ENCODE measurements around the gene ARL5C. TPM values are rescaled to one million over a fixed set of nuclear protein-coding genes. Genes with fewer than 3 reads are reported as not detected.
"Not testable (repeated sequence)": the region's sequence is repeated elsewhere in the genome, so short reads cannot be mapped to it uniquely, and the experiment has no call there.

Gene ARL5C
- total RNA-seq, 1 experiment from 2014 or later, result not detected

- no peaks in the 10 kb centered on the region for H3K9me3 ChIP-seq
- Mint-ChIP-seq H3K4me1 (ENCODE audit: low read depth, unreplicated experiment) (peaks cover 17% of the 10 kb centered on the region), H3K9me3 (ENCODE audit: unreplicated experiment) (no peaks in the 10 kb centered on the region), H3K27ac (ENCODE audit: unreplicated experiment) (no peak overlapping the region), H3K4me3 (ENCODE audit: unreplicated experiment) (no peak overlapping the region), H3K36me3 (ENCODE audit: insufficient read depth, unreplicated experiment) (peaks cover 7% of the 10 kb centered on the region), H3K27me3 (ENCODE audit: insufficient read depth, unreplicated experiment) (no peaks in the 10 kb centered on the region)
- TF ChIP-seq, protein P1, sequence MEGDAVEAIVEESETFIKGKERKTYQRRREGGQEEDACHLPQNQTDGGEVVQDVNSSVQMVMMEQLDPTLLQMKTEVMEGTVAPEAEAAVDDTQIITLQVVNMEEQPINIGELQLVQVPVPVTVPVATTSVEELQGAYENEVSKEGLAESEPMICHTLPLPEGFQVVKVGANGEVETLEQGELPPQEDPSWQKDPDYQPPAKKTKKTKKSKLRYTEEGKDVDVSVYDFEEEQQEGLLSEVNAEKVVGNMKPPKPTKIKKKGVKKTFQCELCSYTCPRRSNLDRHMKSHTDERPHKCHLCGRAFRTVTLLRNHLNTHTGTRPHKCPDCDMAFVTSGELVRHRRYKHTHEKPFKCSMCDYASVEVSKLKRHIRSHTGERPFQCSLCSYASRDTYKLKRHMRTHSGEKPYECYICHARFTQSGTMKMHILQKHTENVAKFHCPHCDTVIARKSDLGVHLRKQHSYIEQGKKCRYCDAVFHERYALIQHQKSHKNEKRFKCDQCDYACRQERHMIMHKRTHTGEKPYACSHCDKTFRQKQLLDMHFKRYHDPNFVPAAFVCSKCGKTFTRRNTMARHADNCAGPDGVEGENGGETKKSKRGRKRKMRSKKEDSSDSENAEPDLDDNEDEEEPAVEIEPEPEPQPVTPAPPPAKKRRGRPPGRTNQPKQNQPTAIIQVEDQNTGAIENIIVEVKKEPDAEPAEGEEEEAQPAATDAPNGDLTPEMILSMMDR (IDR thresholded peaks at IDR 0.05; ENCODE audit: insufficient read depth in 1 of 2, low read depth in 1 of 2, low read length in 1 of 2, severe bottlenecking in 1 of 2, unreplicated experiment in 1 of 2), result no peak
- no peaks in the 10 kb centered on the region for H3K36me3 ChIP-seq (ENCODE audit: control insufficient read depth, insufficient read depth, low read length)
- H3K4me3 ChIP-seq (ENCODE audit: low read depth, low read length), result no peak overlapping the region
- CTCF ChIA-PET, result interaction anchor here (0.7 to 1.1 kb wide), 2 partner anchors 17 to 187 kb away, joined by 3 to 4 read pairs; no protein-coding TSS in a partner anchor
- peaks cover 16% of the 10 kb centered on the region for H3K4me1 ChIP-seq
- no peaks in the 10 kb centered on the region for H3K27me3 ChIP-seq (replicated peaks; ENCODE audit: control insufficient read depth, insufficient read depth, low read length)
- no TSS peak for BruUV-seq (replicated peaks)
- intact Hi-C loops (cut with micrococcal nuclease; ENCODE audit: unreplicated experiment), result no loop called here
- POLR2A ChIA-PET, result interaction anchor here (0.7 kb wide), 2 partner anchors 36 to 80 kb away, joined by 8 read pairs; no protein-coding TSS in a partner anchor
- no peak for DNase-seq
These were observed 4.1 kb upstream of the ARL5C start for GRCh38 chr17:39170109-39170508.

DNA sequence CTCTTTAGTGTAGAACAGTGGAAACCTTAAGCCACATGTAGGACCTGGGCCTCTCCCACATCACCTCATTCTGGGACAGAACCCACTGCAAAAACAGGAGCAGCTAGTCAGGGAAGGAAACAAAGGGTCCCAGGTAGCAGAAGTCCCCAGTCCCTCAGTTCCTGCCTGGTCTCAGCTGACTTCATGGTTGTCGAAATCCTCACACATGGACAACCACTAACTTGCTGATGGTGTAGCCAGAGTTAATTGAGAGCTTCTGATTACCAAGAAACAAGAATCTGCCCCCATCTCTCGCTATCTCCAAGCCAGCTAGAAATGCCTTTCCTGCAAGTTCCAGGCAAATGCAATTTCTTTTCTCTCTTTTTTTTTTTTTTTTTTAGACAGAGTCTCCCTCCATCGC is 3.6 kb upstream of the ARL5C start:
- BruUV-seq (replicated peaks), result no TSS peak
- H3K36me3 Mint-ChIP-seq (ENCODE audit: insufficient read depth, unreplicated experiment), result peaks cover 7% of the 10 kb centered on the region
- Histone ChIP-seq H3K27me3 (replicated peaks; ENCODE audit: control insufficient read depth, insufficient read depth, low read length) (no peaks in the 10 kb centered on the region), H3K9me3 (no peaks in the 10 kb centered on the region), H3K36me3 (ENCODE audit: control insufficient read depth, insufficient read depth, low read length) (no peaks in the 10 kb centered on the region), H3K4me3 (ENCODE audit: low read depth, low read length) (no peak overlapping the region), H3K4me1 (peaks cover 16% of the 10 kb centered on the region)
- H3K9me3 Mint-ChIP-seq (ENCODE audit: unreplicated experiment), result no peaks in the 10 kb centered on the region
- peaks cover 21% of the 10 kb centered on the region for H3K4me1 Mint-ChIP-seq (ENCODE audit: low read depth, unreplicated experiment)
- H3K27me3 Mint-ChIP-seq (ENCODE audit: insufficient read depth, unreplicated experiment), result no peaks in the 10 kb centered on the region
- intact Hi-C loops (cut with micrococcal nuclease; ENCODE audit: unreplicated experiment), result no loop called here
- H3K4me3 Mint-ChIP-seq (ENCODE audit: unreplicated experiment), result no peak overlapping the region
- H3K27ac Mint-ChIP-seq (ENCODE audit: unreplicated experiment), result no peak overlapping the region
- POLR2A ChIA-PET, result interaction anchor here (0.6 kb wide), 1 partner anchor 16 kb away, joined by 3 read pairs; no protein-coding TSS in a partner anchor
- CTCF ChIA-PET, result interaction anchor here (0.7 to 1.1 kb wide), 2 partner anchors 16 to 187 kb away, joined by 4 read pairs; no protein-coding TSS in a partner anchor
- TF ChIP-seq, protein P1 (IDR thresholded peaks at IDR 0.05; ENCODE audit: insufficient read depth in 1 of 2, low read depth in 1 of 2, low read length in 1 of 2, severe bottlenecking in 1 of 2, unreplicated experiment in 1 of 2), result no peak
- DNase-seq, result no peak

DNA sequence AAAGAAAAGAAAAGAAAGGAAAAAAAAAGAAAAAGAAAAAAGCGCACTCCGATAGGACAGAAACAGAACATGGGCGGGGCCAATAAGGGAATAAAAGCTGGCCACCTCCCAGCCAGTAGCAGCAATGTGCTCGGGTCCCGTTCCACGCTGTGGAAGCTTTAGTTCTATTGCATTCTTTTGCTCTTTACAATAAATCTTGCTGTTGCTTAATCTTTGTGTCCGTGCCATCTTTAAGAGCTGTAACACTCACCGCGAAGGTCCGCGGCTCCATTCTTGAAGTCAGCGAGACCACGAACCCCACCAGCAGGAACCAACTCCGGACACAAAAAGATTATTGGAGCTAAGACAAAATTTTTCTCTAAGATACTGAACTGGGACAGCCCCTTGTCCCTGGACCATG is 3.1 kb upstream of the ARL5C start:
- Histone ChIP-seq H3K4me1 (peaks cover 20% of the 10 kb centered on the region), H3K27me3 (replicated peaks; ENCODE audit: control insufficient read depth, insufficient read depth, low read length) (no peaks in the 10 kb centered on the region), H3K36me3 (ENCODE audit: control insufficient read depth, insufficient read depth, low read length) (no peaks in the 10 kb centered on the region), H3K9me3 (no peaks in the 10 kb centered on the region), H3K4me3 (ENCODE audit: low read depth, low read length) (no peak overlapping the region)
- peaks cover 7% of the 10 kb centered on the region for H3K36me3 Mint-ChIP-seq (ENCODE audit: insufficient read depth, unreplicated experiment)
- peaks cover 23% of the 10 kb centered on the region for H3K4me1 Mint-ChIP-seq (ENCODE audit: low read depth, unreplicated experiment)
- no peaks in the 10 kb centered on the region for H3K27me3 Mint-ChIP-seq (ENCODE audit: insufficient read depth, unreplicated experiment)
- BruUV-seq (replicated peaks), result no TSS peak
- DNase-seq, result no peak
- H3K4me3 Mint-ChIP-seq (ENCODE audit: unreplicated experiment), result no peak overlapping the region
- no peaks in the 10 kb centered on the region for H3K9me3 Mint-ChIP-seq (ENCODE audit: unreplicated experiment)
- no peak overlapping the region for H3K27ac Mint-ChIP-seq (ENCODE audit: unreplicated experiment)
- ChIA-PET POLR2A (interaction anchor here (0.6 kb wide), 1 partner anchor 15 kb away, joined by 3 read pairs; no protein-coding TSS in a partner anchor), CTCF (interaction anchor here (0.7 kb wide), 1 partner anchor 15 kb away, joined by 4 read pairs; no protein-coding TSS in a partner anchor)
- TF ChIP-seq, protein P1 (IDR thresholded peaks at IDR 0.05; ENCODE audit: insufficient read depth in 1 of 2, low read depth in 1 of 2, low read length in 1 of 2, severe bottlenecking in 1 of 2, unreplicated experiment in 1 of 2), result no peak
- intact Hi-C loops (cut with micrococcal nuclease; ENCODE audit: unreplicated experiment), result no loop called here

DNA sequence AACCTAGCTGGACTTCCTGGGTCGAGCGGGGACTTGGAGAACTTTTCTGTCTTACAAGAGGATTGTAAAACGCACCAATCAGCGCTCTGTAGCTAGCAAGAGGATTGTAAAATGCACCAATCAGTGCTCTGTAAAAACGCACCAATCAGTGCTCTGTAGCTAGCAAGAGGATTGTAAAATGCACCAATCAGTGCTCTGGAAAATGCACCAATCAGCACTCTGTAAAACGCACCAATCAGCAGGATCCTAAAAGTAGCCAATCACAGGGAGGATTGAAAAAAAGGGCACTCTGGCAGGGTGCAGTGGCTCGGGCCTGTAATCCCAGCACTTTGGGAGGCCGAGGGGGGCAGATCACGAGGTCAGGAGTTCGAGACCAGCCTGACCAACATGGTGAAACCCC is 2.5 kb upstream of the ARL5C start:
- intact Hi-C loops (cut with micrococcal nuclease; ENCODE audit: unreplicated experiment); POLR2A ChIA-PET; H3K9me3 Mint-ChIP-seq (ENCODE audit: unreplicated experiment); H3K36me3 ChIP-seq (ENCODE audit: control insufficient read depth, insufficient read depth, low read length); H3K27me3 Mint-ChIP-seq (ENCODE audit: insufficient read depth, unreplicated experiment); H3K4me3 Mint-ChIP-seq (ENCODE audit: unreplicated experiment); BruUV-seq (replicated peaks); H3K36me3 Mint-ChIP-seq (ENCODE audit: insufficient read depth, unreplicated experiment); H3K9me3 ChIP-seq; H3K27ac Mint-ChIP-seq (ENCODE audit: unreplicated experiment); H3K4me3 ChIP-seq (ENCODE audit: low read depth, low read length); H3K27me3 ChIP-seq (replicated peaks; ENCODE audit: control insufficient read depth, insufficient read depth, low read length); DNase-seq: not testable (repeated sequence)
- CTCF ChIA-PET, result interaction anchor here (0.7 kb wide), 1 partner anchor 15 kb away, joined by 3 read pairs; no protein-coding TSS in a partner anchor
- peaks cover 23% of the 10 kb centered on the region for H3K4me1 Mint-ChIP-seq (ENCODE audit: low read depth, unreplicated experiment)
- peaks cover 21% of the 10 kb centered on the region for H3K4me1 ChIP-seq

Measured in Caco-2 (cell line).